Caco-2 (cell line): ENCODE measurements around the gene TSSK6. TPM values are rescaled to one million over a fixed set of nuclear protein-coding genes. Genes with fewer than 3 reads are reported as not detected.

Experiments used
- BruUV-seq: library from RNA; stranded (reverse); fragments of 400-500 nt; replicated peaks from 2 replicates; lab custom pipeline; 2021; lab: Mats Ljungman, UMichigan
- CTCF ChIA-PET: fragments of 300-600 bp; sonication (Branson Sonifier 250); formaldehyde crosslinking; loops from one replicate; lab custom pipeline; 2022; ENCODE audit warnings: antibody characterized with exemption; lab: Charles Lee
- POLR2A ChIA-PET: fragments of 300-600 bp; sonication (Branson Sonifier 250); formaldehyde crosslinking; loops from one replicate; lab custom pipeline; 2022; ENCODE audit warnings: antibody characterized with exemption; lab: Charles Lee
- DNase-seq, 2 experiments: peaks; one replicate each; pipeline versions ENCODE4 v3.0.0 to v3.0.0-alpha.2; 2020 to 2022
- H3K27me3 ChIP-seq: replicated peaks from 2 replicates; pipeline ENCODE4 v1.6.0; 2011; ENCODE audit warnings: low read length; ENCODE audit not compliant: control insufficient read depth, insufficient read depth
- H3K36me3 ChIP-seq: 2 replicates; pipeline ENCODE4 v1.5.1; 2011; ENCODE audit warnings: low read length; ENCODE audit not compliant: control insufficient read depth, insufficient read depth
- H3K4me1 ChIP-seq: fragments of 250-450 bp; sonication (Bioruptor Pico); 2 replicates; pipeline ENCODE4 v1.5.1; 2020; ENCODE audit warnings: mild to moderate bottlenecking
- H3K4me3 ChIP-seq: 2 replicates; pipeline ENCODE4 v1.5.1; 2011; ENCODE audit warnings: low read depth, mild to moderate bottlenecking, control low read depth, low read length
- H3K9me3 ChIP-seq: fragments of 250-450 bp; sonication (Bioruptor Pico); 2 replicates; pipeline ENCODE4 v1.5.1; 2020; ENCODE audit warnings: mild to moderate bottlenecking, moderate library complexity
- H3K27ac Mint-ChIP-seq: one replicate; pipeline ENCODE4 v1.8.0; 2022; ENCODE audit warnings: mixed read lengths; ENCODE audit not compliant: unreplicated experiment
- H3K27me3 Mint-ChIP-seq: one replicate; pipeline ENCODE4 v1.8.0; 2022; ENCODE audit warnings: mixed read lengths; ENCODE audit not compliant: insufficient read depth, unreplicated experiment
- H3K36me3 Mint-ChIP-seq: one replicate; pipeline ENCODE4 v1.8.0; 2022; ENCODE audit warnings: mild to moderate bottlenecking, mixed read lengths; ENCODE audit not compliant: insufficient read depth, unreplicated experiment
- H3K4me1 Mint-ChIP-seq: one replicate; pipeline ENCODE4 v1.8.0; 2022; ENCODE audit warnings: low read depth, mixed read lengths; ENCODE audit not compliant: unreplicated experiment
- H3K4me3 Mint-ChIP-seq: one replicate; pipeline ENCODE4 v1.8.0; 2022; ENCODE audit warnings: mild to moderate bottlenecking, moderate library complexity, mixed read lengths; ENCODE audit not compliant: unreplicated experiment
- H3K9me3 Mint-ChIP-seq: one replicate; pipeline ENCODE4 v1.8.0; 2022; ENCODE audit warnings: mixed read lengths; ENCODE audit not compliant: unreplicated experiment
- intact Hi-C: fragments of 100-400 bp; cut with micrococcal nuclease; formaldehyde crosslinking; loops from one replicate; pipeline ENCODE4 v1.10.0; 2022; ENCODE audit not compliant: unreplicated experiment
- total RNA-seq: library from RNA; stranded (reverse); gene quantifications from 2 replicates; pipeline ENCODE4 v1.2.3, GENCODE V29; 2022
- TF ChIP-seq, protein P1 (sequence below), 2 experiments: fragments of 200-600 bp in 1 of 2; IDR thresholded peaks; 1 replicate in 1 of 2; 2 replicates in 1 of 2; pipeline versions ENCODE4 v1.5.1 to v1.8.0; 2011 to 2022; ENCODE audit warnings: antibody characterized with exemption in 1 of 2, control low read depth in 1 of 2, inconsistent platforms in 1 of 2, low read depth in 1 of 2, low read length in 1 of 2, mild to moderate bottlenecking in 1 of 2, moderate library complexity in 1 of 2; ENCODE audit not compliant: insufficient read depth in 1 of 2, severe bottlenecking in 1 of 2, unreplicated experiment in 1 of 2

TSSK6 gene
- total RNA-seq, 1 experiment from 2014 or later: 3.8 TPM

DNA sequence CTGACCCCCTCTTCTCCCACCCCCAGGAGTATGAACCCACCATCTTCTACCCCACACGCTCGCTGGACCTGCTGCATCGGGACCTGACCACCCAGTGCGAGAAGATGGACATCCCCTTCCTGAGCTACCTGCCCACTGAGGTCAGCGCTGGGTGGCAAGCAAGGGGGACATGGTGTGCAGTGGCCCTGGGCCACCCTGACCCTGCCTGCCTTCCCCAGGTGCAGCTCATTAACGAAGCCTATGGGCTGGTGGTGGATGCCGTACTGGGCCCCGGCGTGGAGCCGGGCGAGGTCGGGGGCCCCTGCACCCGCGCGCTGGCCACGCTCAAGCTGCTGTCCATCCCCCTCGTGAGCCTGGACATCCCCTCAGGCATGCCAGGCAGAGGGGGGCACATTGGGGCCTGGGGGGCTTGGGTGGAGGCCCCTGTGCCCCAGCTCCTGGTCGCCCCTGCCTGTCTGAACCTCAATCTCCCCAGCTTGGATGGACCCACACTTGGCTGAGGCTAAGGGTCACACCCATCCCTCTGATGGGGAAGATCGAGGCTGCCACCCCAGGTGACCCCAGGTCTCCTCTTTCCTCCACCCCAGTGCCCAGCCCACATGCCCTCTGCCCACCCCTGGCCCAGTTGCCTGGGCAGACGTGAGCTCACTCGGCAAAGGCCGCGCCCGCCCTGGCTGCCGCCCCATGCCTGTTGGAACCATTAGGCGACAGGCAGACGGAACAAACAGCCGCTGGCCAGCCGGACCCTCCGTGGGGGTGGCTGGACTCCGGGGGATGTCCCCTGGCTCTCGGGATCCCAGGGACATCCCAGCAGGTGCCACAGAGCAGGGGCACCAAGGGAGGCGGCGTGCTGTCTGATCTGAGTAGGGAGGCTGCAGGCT, 20.2 kb upstream of the TSSK6 start:
- H3K9me3 Mint-ChIP-seq: no peaks in the 10 kb centered on the region
- ChIA-PET POLR2A (interaction anchor here (0.6 kb wide), 1 partner anchor 115 kb away, joined by 3 read pairs; no protein-coding TSS in a partner anchor), CTCF (no interaction called here)
- H3K36me3 ChIP-seq: no peaks in the 10 kb centered on the region
- TF ChIP-seq, protein P1, sequence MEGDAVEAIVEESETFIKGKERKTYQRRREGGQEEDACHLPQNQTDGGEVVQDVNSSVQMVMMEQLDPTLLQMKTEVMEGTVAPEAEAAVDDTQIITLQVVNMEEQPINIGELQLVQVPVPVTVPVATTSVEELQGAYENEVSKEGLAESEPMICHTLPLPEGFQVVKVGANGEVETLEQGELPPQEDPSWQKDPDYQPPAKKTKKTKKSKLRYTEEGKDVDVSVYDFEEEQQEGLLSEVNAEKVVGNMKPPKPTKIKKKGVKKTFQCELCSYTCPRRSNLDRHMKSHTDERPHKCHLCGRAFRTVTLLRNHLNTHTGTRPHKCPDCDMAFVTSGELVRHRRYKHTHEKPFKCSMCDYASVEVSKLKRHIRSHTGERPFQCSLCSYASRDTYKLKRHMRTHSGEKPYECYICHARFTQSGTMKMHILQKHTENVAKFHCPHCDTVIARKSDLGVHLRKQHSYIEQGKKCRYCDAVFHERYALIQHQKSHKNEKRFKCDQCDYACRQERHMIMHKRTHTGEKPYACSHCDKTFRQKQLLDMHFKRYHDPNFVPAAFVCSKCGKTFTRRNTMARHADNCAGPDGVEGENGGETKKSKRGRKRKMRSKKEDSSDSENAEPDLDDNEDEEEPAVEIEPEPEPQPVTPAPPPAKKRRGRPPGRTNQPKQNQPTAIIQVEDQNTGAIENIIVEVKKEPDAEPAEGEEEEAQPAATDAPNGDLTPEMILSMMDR (IDR thresholded peaks at IDR 0.05; ENCODE audit: insufficient read depth in 1 of 2, low read depth in 1 of 2, low read length in 1 of 2, severe bottlenecking in 1 of 2, unreplicated experiment in 1 of 2): no peak
- no peaks in the 10 kb centered on the region for H3K4me1 ChIP-seq
- intact Hi-C loops: no loop called here
- H3K4me3 Mint-ChIP-seq: no peak overlapping the region
- H3K27me3 Mint-ChIP-seq: no peaks in the 10 kb centered on the region
- no peak overlapping the region for H3K27ac Mint-ChIP-seq
- H3K9me3 ChIP-seq: no peaks in the 10 kb centered on the region
- no peak overlapping the region for H3K4me3 ChIP-seq
- no peaks in the 10 kb centered on the region for H3K27me3 ChIP-seq
- peaks cover 16% of the 10 kb centered on the region for H3K4me1 Mint-ChIP-seq
- no TSS peak for BruUV-seq
- peaks cover 28% of the 10 kb centered on the region for H3K36me3 Mint-ChIP-seq
- DNase-seq: no peak

DNA sequence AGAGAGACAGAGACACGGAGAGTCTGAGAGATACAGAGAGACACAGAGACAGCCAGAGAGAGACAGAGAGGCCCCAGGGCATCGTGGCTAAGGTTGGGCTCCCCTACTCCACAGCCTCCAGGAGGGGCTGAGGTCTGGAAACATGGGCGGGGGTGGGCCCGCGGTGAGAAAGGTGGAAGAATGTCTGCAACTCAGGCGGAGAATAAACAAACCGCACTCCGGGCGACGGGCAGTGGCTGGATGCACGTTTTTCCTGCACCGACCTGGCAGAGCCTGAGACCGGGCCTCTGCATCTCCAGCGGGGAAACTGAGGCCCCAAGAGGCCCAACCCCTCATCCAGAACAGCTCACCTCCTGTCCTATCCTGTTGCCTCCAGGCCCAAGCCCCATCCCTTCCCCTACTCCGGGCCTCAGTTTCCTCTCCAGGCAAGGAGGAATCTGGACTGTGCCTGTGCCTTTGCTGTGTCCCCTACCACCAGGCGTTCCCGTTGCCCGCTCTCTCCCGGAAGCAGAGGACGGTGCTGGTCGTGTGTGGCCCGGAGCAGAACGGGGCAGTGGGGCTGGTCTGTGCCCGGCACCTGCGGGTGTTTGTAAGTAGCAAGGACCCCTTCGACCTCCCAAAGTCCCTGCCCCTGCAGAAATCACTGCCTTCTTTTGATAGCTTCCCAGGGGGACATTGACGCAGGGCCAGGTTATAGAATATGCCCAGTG, 19.4 kb upstream of the TSSK6 start:
- H3K27ac Mint-ChIP-seq: peak overlapping the region; percentile 22
- no peaks in the 10 kb centered on the region for H3K27me3 Mint-ChIP-seq
- Histone ChIP-seq H3K27me3 (no peaks in the 10 kb centered on the region), H3K9me3 (no peaks in the 10 kb centered on the region), H3K4me1 (no peaks in the 10 kb centered on the region), H3K4me3 (no peak overlapping the region), H3K36me3 (no peaks in the 10 kb centered on the region)
- BruUV-seq: no TSS peak
- intact Hi-C loops: loop anchor here (5.0 kb wide), 1 partner anchor 93 kb away; the partner anchor contains the start of gene LPAR2
- H3K36me3 Mint-ChIP-seq: peaks cover 31% of the 10 kb centered on the region
- TF ChIP-seq, protein P1 (IDR thresholded peaks at IDR 0.05; ENCODE audit: insufficient read depth in 1 of 2, low read depth in 1 of 2, low read length in 1 of 2, severe bottlenecking in 1 of 2, unreplicated experiment in 1 of 2): no peak
- CTCF ChIA-PET: no interaction called here
- peaks cover 16% of the 10 kb centered on the region for H3K4me1 Mint-ChIP-seq
- DNase-seq: no peak
- H3K4me3 Mint-ChIP-seq: no peak overlapping the region
- POLR2A ChIA-PET: no interaction called here
- no peaks in the 10 kb centered on the region for H3K9me3 Mint-ChIP-seq

DNA sequence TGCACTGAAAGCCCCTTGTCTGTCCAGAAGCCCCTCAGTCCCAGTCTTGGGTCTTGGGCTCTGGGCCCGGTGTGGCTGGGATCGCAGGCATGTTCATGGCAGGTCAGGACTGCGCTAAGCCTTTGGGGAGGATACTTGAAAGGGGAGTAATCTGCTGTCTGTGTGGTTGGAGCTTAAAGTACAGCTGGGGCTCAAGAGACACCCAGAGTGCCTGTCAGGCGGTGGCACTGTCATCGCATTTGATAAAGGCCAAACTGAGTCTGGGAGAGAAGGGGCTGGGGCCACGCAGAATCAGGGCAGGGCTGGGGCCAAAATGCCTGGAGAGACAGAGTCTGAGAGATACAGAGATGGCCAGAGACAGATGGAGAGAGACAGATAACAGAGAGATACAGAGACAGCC, 18.5 kb upstream of the TSSK6 start:
- H3K4me3 ChIP-seq: no peak overlapping the region
- H3K27me3 Mint-ChIP-seq: no peaks in the 10 kb centered on the region
- TF ChIP-seq, protein P1 (IDR thresholded peaks at IDR 0.05; ENCODE audit: insufficient read depth in 1 of 2, low read depth in 1 of 2, low read length in 1 of 2, severe bottlenecking in 1 of 2, unreplicated experiment in 1 of 2): no peak
- no peaks in the 10 kb centered on the region for H3K4me1 ChIP-seq
- ChIA-PET CTCF (interaction anchor here (2.3 kb wide), 1 partner anchor 20 kb away, joined by 12 read pairs; no protein-coding TSS in a partner anchor), POLR2A (no interaction called here)
- no peaks in the 10 kb centered on the region for H3K9me3 Mint-ChIP-seq
- no TSS peak for BruUV-seq
- H3K27ac Mint-ChIP-seq: peak overlapping the region; percentile 22
- H3K27me3 ChIP-seq: no peaks in the 10 kb centered on the region
- H3K36me3 ChIP-seq: no peaks in the 10 kb centered on the region
- intact Hi-C loops: loop anchor here (2.0 to 5.0 kb wide), 2 partner anchors 19 to 93 kb away; partner anchors contain the start of gene LPAR2
- peaks cover 14% of the 10 kb centered on the region for H3K4me1 Mint-ChIP-seq
- H3K4me3 Mint-ChIP-seq: no peak overlapping the region
- no peaks in the 10 kb centered on the region for H3K9me3 ChIP-seq
- DNase-seq: no peak
- H3K36me3 Mint-ChIP-seq: peaks cover 40% of the 10 kb centered on the region
